Measurements from ENCODE around the gene MEF2A. TPM values are rescaled to one million over a fixed set of nuclear protein-coding genes. Genes with fewer than 3 reads are reported as not detected.

MEF2A gene
- total and polyA plus RNA-seq, 10 of the 15 experiments (the other 5 are each of a cell fraction or from before 2014, with no cell fraction given), result 7.2 to 46.7 (median 35.9) TPM

DNA sequence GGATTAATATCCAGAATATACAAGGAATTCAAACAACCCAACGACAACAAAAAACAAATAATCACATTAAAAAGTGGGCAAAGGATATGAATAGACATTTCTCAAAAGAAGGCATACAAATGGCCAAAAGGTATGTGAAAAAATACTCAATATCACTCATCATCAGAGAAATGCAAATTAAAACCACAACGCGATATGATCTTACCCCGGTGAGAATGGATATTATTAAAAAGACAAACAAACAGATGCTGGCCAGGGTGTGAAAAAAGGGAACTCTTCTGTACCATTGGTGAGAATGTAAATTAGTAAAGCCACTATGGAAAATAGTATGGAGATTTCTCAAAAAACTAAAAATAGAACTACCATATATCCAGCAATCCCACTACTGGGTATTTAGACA is 43.5 kb upstream of the MEF2A start (continued):
- TF ChIP-seq, protein P1, sequence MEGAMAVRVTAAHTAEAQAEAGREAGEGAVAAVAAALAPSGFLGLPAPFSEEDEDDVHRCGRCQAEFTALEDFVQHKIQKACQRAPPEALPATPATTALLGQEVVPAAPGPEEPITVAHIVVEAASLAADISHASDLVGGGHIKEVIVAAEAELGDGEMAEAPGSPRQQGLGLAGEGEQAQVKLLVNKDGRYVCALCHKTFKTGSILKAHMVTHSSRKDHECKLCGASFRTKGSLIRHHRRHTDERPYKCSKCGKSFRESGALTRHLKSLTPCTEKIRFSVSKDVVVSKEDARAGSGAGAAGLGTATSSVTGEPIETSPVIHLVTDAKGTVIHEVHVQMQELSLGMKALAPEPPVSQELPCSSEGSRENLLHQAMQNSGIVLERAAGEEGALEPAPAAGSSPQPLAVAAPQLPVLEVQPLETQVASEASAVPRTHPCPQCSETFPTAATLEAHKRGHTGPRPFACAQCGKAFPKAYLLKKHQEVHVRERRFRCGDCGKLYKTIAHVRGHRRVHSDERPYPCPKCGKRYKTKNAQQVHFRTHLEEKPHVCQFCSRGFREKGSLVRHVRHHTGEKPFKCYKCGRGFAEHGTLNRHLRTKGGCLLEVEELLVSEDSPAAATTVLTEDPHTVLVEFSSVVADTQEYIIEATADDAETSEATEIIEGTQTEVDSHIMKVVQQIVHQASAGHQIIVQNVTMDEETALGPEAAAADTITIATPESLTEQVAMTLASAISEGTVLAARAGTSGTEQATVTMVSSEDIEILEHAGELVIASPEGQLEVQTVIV (IDR thresholded peaks at IDR 0.05; ENCODE audit: borderline replicate concordance, partially characterized antibody), result no peak
- TF ChIP-seq RELA (IDR thresholded peaks at IDR 0.05; ENCODE audit: borderline replicate concordance, partially characterized antibody), result no peak
- peak; percentile 12; the same call in 1 of the 2 replicates for TF ChIP-seq NFIC (IDR thresholded peaks at IDR 0.05; ENCODE audit: low read depth, low read length)
- TF ChIP-seq ZZZ3 (IDR thresholded peaks at IDR 0.05; ENCODE audit: control insufficient read depth, insufficient read length, low read depth), result no peak
- TF ChIP-seq, protein P2, sequence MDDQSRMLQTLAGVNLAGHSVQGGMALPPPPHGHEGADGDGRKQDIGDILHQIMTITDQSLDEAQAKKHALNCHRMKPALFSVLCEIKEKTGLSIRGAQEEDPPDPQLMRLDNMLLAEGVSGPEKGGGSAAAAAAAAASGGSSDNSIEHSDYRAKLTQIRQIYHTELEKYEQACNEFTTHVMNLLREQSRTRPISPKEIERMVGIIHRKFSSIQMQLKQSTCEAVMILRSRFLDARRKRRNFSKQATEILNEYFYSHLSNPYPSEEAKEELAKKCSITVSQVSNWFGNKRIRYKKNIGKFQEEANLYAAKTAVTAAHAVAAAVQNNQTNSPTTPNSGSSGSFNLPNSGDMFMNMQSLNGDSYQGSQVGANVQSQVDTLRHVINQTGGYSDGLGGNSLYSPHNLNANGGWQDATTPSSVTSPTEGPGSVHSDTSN (IDR thresholded peaks at IDR 0.05; ENCODE audit: insufficient replicate concordance, low read depth, low read length), result no peak
- TF ChIP-seq SIN3A (IDR thresholded peaks at IDR 0.05; ENCODE audit: low read depth, low read length), result no peak

DNA sequence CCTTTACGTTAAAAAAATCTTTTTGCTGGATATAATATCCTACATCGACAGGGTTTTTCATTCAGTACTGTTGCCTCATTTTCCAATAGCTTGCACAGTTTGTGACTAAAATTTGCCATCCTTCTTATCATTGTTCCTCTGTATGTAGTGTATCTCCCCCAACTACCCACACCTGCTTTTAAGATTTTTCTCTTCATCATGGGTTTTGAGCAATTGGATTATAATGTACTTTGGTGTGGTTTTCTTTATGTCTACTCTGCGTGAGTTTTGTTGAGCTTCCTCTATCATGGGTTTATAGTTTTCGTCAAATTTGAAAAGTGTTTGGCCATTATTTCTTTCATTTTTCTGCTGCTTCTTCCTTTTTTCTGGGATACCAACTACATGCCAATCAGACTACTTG is 39.6 kb upstream of the MEF2A start:
- Histone ChIP-seq H2AFZ (ENCODE audit: control insufficient read depth, low read depth, low read length) (no peak overlapping the region), H3K4me1 (ENCODE audit: control insufficient read depth, insufficient read depth, low read length) (peaks cover 10% of the 10 kb centered on the region; the same call in 1 of the 2 replicates), H3K9me3 (replicated peaks; ENCODE audit: control insufficient read depth, insufficient read depth, low read length) (no peaks in the 10 kb centered on the region; the same call in 1 of the 3 replicates), H3K27ac (ENCODE audit: control insufficient read depth, insufficient read depth) (no peak overlapping the region), H3K4me2 (ENCODE audit: control insufficient read depth, insufficient read depth) (no peak overlapping the region), H3K27me3 (replicated peaks in 1 of 2; ENCODE audit: control insufficient read depth in 2 of 2, insufficient read depth in 2 of 2, low read length in 1 of 2) (no peaks in the 10 kb centered on the region), H3K4me3 (no peak overlapping the region), H3K9ac (ENCODE audit: control insufficient read depth, insufficient read depth, low read length) (no peak overlapping the region), H3K36me3 (ENCODE audit: control insufficient read depth in 2 of 2, insufficient read depth in 2 of 2, low read length in 1 of 2) (no peaks in the 10 kb centered on the region), H4K20me1 (ENCODE audit: control insufficient read depth, insufficient read depth) (no peaks in the 10 kb centered on the region), H3K79me2 (ENCODE audit: control insufficient read depth, insufficient read depth, low read length) (no peaks in the 10 kb centered on the region)
- in situ Hi-C loops (cut with MboI) (no loop called here), intact Hi-C loops (cut with micrococcal nuclease; ENCODE audit: unreplicated experiment) (no loop called here)
- no peak for ATAC-seq
- CTCF ChIA-PET, result no interaction called here
- 74% methylated on average over 4 of the region's 4 CpGs for WGBS (ENCODE audit: insufficient coverage, insufficient replicate concordance, low lambda C conversion rate, missing lambda C conversion rate)
- SMC1A ChIA-PET (ENCODE audit: uncharacterized antibody, unreplicated experiment), result no interaction called here
- BruUV-seq (replicated peaks), result no TSS peak
- DNase-seq (ENCODE audit: low read depth, low spot score), result no peak
- no peak for FAIRE-seq
- POLR2A ChIA-PET, result no interaction called here
- RAD21 ChIA-PET (ENCODE audit: unreplicated experiment), result no interaction called here
- TF ChIP-seq, protein P3, sequence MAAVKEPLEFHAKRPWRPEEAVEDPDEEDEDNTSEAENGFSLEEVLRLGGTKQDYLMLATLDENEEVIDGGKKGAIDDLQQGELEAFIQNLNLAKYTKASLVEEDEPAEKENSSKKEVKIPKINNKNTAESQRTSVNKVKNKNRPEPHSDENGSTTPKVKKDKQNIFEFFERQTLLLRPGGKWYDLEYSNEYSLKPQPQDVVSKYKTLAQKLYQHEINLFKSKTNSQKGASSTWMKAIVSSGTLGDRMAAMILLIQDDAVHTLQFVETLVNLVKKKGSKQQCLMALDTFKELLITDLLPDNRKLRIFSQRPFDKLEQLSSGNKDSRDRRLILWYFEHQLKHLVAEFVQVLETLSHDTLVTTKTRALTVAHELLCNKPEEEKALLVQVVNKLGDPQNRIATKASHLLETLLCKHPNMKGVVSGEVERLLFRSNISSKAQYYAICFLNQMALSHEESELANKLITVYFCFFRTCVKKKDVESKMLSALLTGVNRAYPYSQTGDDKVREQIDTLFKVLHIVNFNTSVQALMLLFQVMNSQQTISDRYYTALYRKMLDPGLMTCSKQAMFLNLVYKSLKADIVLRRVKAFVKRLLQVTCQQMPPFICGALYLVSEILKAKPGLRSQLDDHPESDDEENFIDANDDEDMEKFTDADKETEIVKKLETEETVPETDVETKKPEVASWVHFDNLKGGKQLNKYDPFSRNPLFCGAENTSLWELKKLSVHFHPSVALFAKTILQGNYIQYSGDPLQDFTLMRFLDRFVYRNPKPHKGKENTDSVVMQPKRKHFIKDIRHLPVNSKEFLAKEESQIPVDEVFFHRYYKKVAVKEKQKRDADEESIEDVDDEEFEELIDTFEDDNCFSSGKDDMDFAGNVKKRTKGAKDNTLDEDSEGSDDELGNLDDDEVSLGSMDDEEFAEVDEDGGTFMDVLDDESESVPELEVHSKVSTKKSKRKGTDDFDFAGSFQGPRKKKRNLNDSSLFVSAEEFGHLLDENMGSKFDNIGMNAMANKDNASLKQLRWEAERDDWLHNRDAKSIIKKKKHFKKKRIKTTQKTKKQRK (IDR thresholded peaks at IDR 0.05; ENCODE audit: low read depth, low read length), result no peak
- TF ChIP-seq CBFB (IDR thresholded peaks at IDR 0.05; ENCODE audit: low read depth), result no peak
- TF ChIP-seq, protein P4, sequence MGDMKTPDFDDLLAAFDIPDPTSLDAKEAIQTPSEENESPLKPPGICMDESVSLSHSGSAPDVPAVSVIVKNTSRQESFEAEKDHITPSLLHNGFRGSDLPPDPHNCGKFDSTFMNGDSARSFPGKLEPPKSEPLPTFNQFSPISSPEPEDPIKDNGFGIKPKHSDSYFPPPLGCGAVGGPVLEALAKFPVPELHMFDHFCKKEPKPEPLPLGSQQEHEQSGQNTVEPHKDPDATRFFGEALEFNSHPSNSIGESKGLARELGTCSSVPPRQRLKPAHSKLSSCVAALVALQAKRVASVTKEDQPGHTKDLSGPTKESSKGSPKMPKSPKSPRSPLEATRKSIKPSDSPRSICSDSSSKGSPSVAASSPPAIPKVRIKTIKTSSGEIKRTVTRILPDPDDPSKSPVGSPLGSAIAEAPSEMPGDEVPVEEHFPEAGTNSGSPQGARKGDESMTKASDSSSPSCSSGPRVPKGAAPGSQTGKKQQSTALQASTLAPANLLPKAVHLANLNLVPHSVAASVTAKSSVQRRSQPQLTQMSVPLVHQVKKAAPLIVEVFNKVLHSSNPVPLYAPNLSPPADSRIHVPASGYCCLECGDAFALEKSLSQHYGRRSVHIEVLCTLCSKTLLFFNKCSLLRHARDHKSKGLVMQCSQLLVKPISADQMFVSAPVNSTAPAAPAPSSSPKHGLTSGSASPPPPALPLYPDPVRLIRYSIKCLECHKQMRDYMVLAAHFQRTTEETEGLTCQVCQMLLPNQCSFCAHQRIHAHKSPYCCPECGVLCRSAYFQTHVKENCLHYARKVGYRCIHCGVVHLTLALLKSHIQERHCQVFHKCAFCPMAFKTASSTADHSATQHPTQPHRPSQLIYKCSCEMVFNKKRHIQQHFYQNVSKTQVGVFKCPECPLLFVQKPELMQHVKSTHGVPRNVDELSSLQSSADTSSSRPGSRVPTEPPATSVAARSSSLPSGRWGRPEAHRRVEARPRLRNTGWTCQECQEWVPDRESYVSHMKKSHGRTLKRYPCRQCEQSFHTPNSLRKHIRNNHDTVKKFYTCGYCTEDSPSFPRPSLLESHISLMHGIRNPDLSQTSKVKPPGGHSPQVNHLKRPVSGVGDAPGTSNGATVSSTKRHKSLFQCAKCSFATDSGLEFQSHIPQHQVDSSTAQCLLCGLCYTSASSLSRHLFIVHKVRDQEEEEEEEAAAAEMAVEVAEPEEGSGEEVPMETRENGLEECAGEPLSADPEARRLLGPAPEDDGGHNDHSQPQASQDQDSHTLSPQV (IDR thresholded peaks at IDR 0.05), result no peak
- no peak for TF ChIP-seq HDAC2 (IDR thresholded peaks at IDR 0.05)
- no peak for TF ChIP-seq POLR2A (IDR thresholded peaks at IDR 0.05; ENCODE audit: low read depth, low read length)
